HL-60/S4 treated with retinoic acid at 250 ng/mL for 4 days and 3 days (cell line): ENCODE data around the gene TNS3.
"Not testable (repeated sequence)": the region's sequence is repeated elsewhere in the genome, so short reads cannot be mapped to it uniquely, and the experiment has no call there.

ENCODE experiments used
- in situ Hi-C: fragments of 300-500 bp; cut with MboI; formaldehyde crosslinking; loops from 2 replicates; pipeline ENCODE4 v1.7.0; 2022; ENCODE audit warnings: low sequenced_read_pairs

The TNS3 gene

GRCh38 chr7:47474937-47475879 lies 106.7 kb downstream of the TNS3 start:
- in situ Hi-C loops: no loop called here

GRCh38 chr7:47474211-47474936 lies 107.5 kb downstream of the TNS3 start:
- in situ Hi-C loops: no loop called here

DNA sequence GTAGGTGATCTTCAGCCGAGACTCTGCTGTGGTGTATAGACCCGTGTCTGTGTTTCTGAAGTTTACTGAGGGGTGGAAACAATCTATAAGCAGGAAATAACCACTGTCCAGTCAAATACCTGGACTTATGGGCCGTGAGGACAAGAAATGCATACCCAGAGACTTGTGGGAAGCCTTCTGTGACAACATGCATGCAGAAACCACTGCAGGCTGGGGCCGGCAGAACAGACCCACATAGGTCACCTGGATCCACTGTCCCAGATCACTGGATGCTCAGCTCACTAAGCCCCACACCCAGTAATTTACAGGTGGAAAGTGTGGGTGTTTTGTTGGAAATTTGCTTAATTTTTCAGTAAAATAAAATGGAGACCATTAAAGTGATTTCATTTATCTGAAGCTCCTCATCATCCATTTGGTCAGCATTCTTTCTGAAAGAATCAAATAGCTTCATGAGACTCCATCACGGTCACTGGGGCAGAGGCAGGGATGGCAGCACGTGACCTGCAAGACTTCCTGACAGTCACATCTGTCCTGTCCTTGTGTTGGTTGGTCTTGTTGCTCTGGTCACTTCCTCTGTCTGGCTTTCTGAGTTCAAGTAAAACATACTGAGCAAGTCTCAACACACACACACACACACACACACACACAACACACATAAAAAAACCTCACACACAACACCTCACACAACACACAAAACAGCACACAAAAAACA lies 108.3 kb downstream of the TNS3 start:
- in situ Hi-C loops: no loop called here

GRCh38 chr7:47472444-47473157 lies 109.3 kb downstream of the TNS3 start:
- in situ Hi-C loops: no loop called here

DNA sequence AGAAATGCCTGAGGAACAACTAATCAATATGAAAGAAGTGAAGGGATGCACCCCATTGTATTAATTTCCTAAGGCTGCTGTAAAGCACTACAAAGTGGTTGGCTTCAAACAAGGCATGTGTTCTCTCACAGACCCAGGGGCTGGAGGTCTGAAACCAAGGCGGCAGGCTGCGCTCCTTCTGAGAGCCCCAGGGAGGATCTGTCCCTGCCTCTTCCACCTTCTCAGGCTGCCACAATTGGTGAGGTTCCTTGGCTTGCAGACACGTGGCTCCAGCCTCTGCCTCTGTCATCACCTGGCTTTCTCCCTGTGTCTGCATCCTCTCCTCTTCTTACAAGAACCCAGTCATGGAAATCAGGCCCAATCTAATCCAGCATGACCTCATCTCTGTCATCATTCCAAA lies 110.1 kb downstream of the TNS3 start:
- in situ Hi-C loops: no loop called here

DNA sequence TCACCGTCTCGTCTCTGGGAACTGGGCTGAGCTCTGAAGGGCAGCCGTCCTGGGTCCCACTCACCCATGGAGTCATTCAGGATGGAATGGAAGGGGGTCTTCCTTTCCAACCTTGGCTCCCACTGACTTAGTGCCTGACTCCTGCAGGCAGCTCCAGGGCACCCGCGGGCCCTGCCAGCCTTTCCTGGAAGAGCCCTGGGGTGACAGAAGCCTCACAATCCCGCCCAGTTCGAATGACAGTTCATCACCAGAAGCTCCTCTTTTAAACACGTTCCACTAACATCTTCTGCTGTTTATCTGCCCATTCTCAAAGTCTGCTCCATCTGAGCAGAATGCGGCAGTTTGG lies 110.6 kb downstream of the TNS3 start:
- in situ Hi-C loops: no loop called here

- in situ Hi-C loops: no loop called here
Measured at GRCh38 chr7:47470567-47471357, 111.1 kb downstream of the TNS3 start.

- in situ Hi-C loops: not testable (repeated sequence)
Measured at GRCh38 chr7:47469846-47470245, 112.1 kb downstream of the TNS3 start.

- in situ Hi-C loops: no loop called here
Measured at GRCh38 chr7:47466832-47467231, 115.1 kb downstream of the TNS3 start.

DNA sequence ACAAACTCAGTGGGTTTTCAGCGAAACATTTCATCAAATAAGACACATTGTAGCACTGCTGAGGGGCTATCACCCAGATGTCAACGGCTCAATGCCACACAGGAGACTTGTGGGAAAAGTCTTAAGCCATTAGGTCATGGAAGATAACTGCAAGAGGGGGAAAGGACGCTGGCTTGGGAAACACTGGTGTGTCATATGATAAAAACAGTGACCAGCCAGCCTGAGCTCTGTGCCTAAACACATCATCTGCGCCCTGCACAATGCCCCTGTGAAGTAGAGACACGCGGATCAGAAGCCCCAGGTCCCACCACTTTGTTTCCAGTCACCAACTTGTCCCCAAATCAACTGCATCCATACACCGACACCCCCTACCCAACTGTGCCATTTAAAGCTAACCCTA lies 116.7 kb downstream of the TNS3 start:
- in situ Hi-C loops: no loop called here

- in situ Hi-C loops: no loop called here
Measured at GRCh38 chr7:47464266-47464665, 117.6 kb downstream of the TNS3 start.

GRCh38 chr7:47461746-47462145 lies 120.2 kb downstream of the TNS3 start:
- in situ Hi-C loops: no loop called here

DNA sequence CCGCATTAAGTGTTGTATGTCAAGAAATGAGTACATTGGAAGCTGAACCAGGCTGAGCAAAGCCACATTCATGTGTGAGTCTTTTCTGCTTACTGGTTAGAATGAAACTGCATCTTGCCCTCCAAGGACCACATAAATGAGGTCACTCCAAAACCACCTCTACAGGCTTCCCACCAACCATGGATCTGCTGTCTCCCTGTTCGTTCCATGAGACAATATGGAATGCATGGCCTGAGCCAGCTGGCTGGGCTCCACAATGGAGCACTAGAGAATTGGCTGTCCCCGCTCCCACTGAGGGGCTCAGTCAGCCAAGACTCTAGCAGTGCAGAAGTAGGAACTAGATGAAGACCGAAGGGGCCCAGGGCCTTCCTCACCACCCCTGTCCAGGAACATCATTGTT lies 120.8 kb downstream of the TNS3 start:
- in situ Hi-C loops: no loop called here

GRCh38 chr7:47460251-47460989 lies 121.5 kb downstream of the TNS3 start:
- in situ Hi-C loops: no loop called here

DNA sequence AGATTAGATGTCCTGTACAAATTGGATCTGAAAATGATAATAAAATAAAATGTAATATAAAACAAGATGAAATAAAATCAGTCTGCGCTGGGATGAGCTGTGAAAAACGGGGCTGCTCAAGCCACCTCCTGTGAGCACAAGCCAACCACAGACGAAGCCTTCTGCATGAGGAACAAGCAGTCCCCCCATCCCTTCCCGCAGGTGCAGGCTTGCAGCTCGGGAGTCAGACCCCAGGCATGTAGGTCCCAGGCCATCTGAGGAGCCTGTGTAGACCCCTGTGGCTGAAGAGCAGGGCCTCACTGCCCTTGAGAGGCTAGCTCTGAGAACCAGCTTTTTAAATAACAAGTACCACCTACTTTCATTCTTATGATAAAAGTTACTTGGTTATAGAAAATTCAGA lies 123.4 kb downstream of the TNS3 start:
- in situ Hi-C loops: no loop called here

GRCh38 chr7:47458057-47458456 lies 123.9 kb downstream of the TNS3 start:
- in situ Hi-C loops: no loop called here

- in situ Hi-C loops: no loop called here
Measured at GRCh38 chr7:47456210-47456955, 125.5 kb downstream of the TNS3 start.

GRCh38 chr7:47455872-47456185 lies 126.1 kb downstream of the TNS3 start:
- in situ Hi-C loops: no loop called here
